Coronary artery (tissue), 2 donors: ENCODE results near the gene MS4A8.

ENCODE experiments used
- DNase-seq: peaks from one replicate; pipeline ENCODE4 v3.0.0-alpha.2; 2017; ENCODE audit warnings: low spot score
- H3K27ac ChIP-seq, 2 donors: fragments of 200-600 bp; sonication (generic); one replicate each; pipeline ENCODE4 v1.5.1; 2016 to 2019
- H3K4me3 ChIP-seq: fragments of 200-600 bp; sonication (generic); 2 replicates; pipeline ENCODE4 v1.5.1; 2016; ENCODE audit warnings: mild to moderate bottlenecking, moderate library complexity
- TF ChIP-seq, protein P1 (sequence below): fragments of 200-600 bp; sonication (generic); IDR thresholded peaks from one replicate; pipeline ENCODE4 v1.5.1; 2019; ENCODE audit warnings: antibody characterized with exemption

The MS4A8 gene

DNA sequence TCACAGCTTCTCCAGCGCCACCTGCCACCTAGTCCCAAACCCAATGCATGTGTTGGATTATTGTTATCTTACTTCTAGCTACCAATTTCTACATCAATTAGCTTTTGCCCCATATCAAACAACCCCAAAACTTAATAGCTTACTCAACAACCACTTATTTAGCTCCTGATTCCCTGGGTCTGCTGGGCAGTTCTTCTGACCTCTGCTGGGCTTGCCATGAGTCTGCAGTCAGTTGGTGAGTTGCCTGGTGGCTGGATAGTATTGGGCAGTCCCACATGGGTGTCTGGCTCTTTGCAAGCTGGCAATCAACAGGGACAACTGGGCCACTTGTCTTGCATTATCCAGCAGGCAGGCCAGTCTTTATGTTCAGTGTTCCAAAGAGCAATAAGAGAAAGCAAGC is 43.6 kb downstream of the MS4A8 start:
- no peak for DNase-seq
- TF ChIP-seq, protein P1, sequence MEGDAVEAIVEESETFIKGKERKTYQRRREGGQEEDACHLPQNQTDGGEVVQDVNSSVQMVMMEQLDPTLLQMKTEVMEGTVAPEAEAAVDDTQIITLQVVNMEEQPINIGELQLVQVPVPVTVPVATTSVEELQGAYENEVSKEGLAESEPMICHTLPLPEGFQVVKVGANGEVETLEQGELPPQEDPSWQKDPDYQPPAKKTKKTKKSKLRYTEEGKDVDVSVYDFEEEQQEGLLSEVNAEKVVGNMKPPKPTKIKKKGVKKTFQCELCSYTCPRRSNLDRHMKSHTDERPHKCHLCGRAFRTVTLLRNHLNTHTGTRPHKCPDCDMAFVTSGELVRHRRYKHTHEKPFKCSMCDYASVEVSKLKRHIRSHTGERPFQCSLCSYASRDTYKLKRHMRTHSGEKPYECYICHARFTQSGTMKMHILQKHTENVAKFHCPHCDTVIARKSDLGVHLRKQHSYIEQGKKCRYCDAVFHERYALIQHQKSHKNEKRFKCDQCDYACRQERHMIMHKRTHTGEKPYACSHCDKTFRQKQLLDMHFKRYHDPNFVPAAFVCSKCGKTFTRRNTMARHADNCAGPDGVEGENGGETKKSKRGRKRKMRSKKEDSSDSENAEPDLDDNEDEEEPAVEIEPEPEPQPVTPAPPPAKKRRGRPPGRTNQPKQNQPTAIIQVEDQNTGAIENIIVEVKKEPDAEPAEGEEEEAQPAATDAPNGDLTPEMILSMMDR: no peak
- no peak overlapping the region for H3K27ac ChIP-seq
- no peak overlapping the region for H3K4me3 ChIP-seq

DNA sequence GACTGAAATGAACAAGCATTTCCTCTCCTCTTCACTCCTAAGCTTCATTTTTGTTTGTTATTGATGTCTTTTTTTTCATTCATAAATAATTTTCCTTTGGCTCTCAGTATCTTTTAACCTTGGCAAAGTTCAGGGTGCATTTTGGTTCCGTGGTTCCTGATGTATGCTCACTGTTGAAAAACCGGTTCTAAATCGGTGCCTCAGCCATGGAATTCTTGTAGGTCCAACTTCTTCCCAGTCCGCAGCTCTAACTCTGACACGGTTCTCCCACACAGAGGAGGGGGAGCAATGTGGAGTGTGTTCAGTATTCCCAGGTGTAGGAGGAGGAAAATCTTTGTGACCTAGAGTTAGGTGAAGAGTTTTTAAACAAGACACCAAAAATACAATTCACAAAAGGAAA is 44.7 kb downstream of the MS4A8 start:
- H3K4me3 ChIP-seq: no peak overlapping the region
- TF ChIP-seq, protein P1: no peak
- DNase-seq: no peak
- no peak overlapping the region for H3K27ac ChIP-seq

DNA sequence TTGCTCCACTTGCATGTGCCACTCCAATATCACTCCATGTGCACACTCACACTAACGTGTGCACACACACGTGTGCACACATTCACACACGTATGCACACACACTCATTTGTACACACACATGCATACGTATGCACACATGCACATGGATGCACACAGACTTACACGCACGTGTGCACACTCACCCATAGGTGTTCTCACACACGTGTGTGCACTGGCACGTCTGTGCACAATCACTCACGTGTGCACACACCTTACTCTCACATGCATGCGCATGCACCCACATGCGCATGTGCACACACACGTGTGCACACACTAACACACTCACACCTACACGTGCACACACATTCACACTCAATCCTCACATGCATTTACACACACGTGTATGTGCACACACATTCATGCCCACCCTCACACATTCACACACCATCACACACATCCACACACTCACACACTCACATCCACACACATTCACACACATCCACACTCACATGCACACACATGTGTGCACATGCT is 48.0 kb downstream of the MS4A8 start:
- no peak overlapping the region for H3K27ac ChIP-seq
- no peak for DNase-seq

DNA sequence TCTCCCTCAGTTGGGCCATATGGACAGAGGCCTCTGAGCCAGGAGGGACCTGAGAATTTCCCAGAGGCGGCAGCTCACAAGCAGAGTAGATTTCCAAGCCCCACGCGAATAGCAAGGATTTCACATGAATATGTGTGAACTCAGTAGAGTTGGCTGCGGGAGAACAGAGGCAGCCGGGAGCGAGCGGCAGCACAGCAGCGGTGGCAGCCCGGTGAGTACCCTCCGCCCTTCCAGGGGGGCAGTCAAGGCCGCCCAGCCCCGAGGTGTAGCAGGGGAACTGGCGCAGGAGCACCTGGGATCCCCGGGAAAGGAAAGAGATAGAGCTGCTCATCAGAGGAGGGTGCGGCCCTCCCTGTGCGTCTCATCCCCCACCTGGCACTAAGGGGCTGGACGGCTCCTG is 48.8 kb downstream of the MS4A8 start:
- Histone ChIP-seq H3K4me3 (no peak overlapping the region), H3K27ac (no peak overlapping the region)
- TF ChIP-seq, protein P1: no peak
- DNase-seq: no peak

More for the DNA sequence above, 48.0 kb downstream of the MS4A8 start:
- TF ChIP-seq, protein P1: no peak
- no peak overlapping the region for H3K4me3 ChIP-seq

DNA sequence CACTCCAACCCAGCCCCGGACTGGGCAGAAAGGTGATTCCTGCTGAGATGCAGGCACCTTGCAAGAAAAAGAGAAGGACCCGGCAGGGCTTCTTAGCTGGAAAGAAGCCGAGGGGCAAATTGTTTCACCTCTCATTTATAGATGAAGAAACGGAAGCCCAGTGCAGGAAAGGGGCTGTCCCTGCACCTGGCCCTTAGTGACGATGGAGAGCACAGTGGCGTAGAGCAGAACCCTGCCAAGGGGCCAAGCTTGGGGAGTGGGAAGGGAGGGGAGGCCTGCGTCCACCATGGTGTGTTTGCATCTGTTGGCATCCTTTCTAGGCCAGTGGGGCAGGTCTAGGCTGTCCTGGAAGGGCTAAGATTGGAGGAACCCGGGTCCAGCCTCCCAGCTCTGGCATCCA is 49.4 kb downstream of the MS4A8 start:
- no peak for DNase-seq
- no peak overlapping the region for H3K27ac ChIP-seq
- TF ChIP-seq, protein P1: no peak
- H3K4me3 ChIP-seq: no peak overlapping the region

DNA sequence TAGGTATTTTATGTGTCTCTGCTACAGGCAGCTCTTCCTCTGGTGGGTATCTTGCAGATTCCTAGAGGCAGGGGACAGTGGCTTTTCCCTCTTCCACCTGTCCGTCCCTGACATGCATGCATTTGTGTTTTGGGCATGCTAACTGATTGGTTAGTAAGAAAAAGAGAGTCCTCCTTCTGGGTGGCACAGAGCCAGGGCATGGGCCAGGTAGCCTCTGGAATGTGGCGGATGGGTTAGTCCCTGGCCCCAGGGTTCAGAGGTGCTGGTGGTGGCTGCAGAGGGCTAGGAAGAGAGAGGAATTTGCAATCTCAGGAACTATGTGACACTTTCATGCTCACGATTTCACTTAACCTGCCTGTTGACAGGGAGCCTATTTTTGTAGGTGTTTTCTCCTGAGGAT is 51.5 kb downstream of the MS4A8 start:
- no peak overlapping the region for H3K4me3 ChIP-seq
- no peak overlapping the region for H3K27ac ChIP-seq
- TF ChIP-seq, protein P1: no peak
- no peak for DNase-seq

DNA sequence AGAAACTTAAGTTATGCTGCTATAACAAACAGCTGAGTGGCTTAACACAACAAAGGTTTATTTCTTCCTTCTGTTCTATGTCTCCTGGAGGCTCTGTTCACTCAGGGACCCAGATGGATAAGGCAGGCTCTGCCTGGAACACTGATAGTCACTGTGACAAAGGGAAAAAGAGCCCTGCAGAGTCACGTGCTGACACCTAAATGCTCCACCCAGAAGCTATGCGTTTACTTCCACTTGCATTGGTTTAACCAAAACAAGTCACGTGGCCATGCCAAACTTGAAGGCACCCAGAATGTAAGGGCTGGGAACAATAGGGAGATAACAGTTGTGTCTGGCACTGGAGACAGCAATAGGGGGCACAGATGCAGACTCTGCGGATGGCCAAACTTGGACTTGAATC is 53.9 kb downstream of the MS4A8 start:
- H3K4me3 ChIP-seq: no peak overlapping the region
- no peak overlapping the region for H3K27ac ChIP-seq
- TF ChIP-seq, protein P1: no peak
- DNase-seq: no peak
